DMS114 treated with DMSO at 0.1 percent for 48 hours (cell line): ENCODE results near the gene FAM110C.

ENCODE experiments used
- DNase-seq: peaks from one replicate; lab custom pipeline; 2025; ENCODE audit not compliant: unreplicated experiment; lab: John Stamatoyannopoulos, UW

FAM110C gene

GRCh38 chr2:10222-10875 is 36.0 kb downstream of the FAM110C start:
- no peak for DNase-seq
